ENCODE measurements around the gene KCNK18.

Gene KCNK18

GRCh38 chr10:117254774-117255735 is 57.8 kb downstream of the KCNK18 start:
- no peak for DNase-seq

GRCh38 chr10:117255835-117256460 is 58.7 kb downstream of the KCNK18 start:
- no peak for DNase-seq

- DNase-seq, result no peak
Observed at GRCh38 chr10:117256910-117257309, 59.6 kb downstream of the KCNK18 start.

DNA sequence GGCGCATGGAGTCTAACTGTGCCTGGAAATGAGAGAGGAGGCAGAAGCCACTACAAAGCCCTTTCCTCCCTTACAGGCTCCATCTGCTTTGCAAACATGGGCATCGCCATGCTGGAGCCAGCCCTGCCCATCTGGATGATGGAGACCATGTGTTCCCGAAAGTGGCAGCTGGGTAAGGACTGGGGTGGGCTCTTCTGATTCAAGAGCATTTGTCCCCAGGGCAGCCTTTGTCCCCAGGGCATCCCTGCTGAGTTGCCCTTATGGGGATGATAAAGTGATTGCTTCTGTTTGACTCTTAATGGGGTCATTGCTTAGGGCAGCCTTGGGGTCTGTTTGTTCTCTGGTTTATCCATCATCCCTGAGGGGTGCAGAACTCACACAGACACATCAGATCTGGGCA is 60.4 kb downstream of the KCNK18 start:
- DNase-seq, result no peak

GRCh38 chr10:117259279-117259678 is 62.0 kb downstream of the KCNK18 start:
- no peak for DNase-seq
